ENCODE measurements around the gene CCNB1IP1. TPM values are rescaled to one million over a fixed set of nuclear protein-coding genes. Genes with fewer than 3 reads are reported as not detected.
"Not testable (repeated sequence)": the region's sequence is repeated elsewhere in the genome, so short reads cannot be mapped to it uniquely, and the experiment has no call there.

The CCNB1IP1 gene
- total and polyA plus RNA-seq, 2 of the 8 experiments (the other 6 are each of a cell fraction or from before 2014, with no cell fraction given): 173 to 277 TPM

DNA sequence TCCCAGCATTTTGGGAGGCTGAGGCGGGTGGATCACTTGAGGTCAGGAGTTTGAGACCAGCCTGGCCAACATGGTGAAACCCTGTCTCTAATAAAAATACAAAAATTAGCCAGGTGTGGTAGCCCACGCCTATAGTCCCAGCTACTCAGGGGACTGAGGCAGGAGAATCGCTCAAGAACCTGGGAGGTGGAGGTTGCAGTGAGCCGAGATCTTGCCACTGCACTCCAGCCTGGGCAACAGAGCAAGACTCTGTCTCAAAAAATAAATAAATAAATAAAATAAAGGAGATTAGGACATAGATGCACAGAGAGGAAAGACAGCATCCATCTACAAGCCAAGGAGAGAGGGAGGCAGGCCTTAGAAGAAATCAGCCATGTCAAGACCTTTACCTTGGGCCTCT lies 8.0 kb upstream of the CCNB1IP1 start:
- H3K23me2 ChIP-seq (ENCODE audit: low read depth, low read length); H3K4ac ChIP-seq (replicated peaks; ENCODE audit: insufficient read length, low read depth, low read length); H2BK12ac ChIP-seq (ENCODE audit: low read depth, low read length); H2BK120ac ChIP-seq (replicated peaks; ENCODE audit: low read depth, low read length); FAIRE-seq; H3K4me2 ChIP-seq (ENCODE audit: insufficient read depth in 1 of 2, low read depth in 2 of 2, low read length in 2 of 2); H3K27me3 ChIP-seq (replicated peaks in 1 of 4; ENCODE audit: control insufficient read depth in 3 of 4, extremely low read depth in 1 of 4, insufficient read depth in 3 of 4, low read length in 3 of 4); H3K18ac ChIP-seq (ENCODE audit: extremely low read depth, low read length); H4K91ac ChIP-seq (replicated peaks; ENCODE audit: insufficient read length, low read length); H3K36me3 ChIP-seq (ENCODE audit: control insufficient read depth in 2 of 4, insufficient read depth in 4 of 4, low read length in 3 of 4); DNase-seq (ENCODE audit: low read depth in 1 of 2, low spot score in 2 of 2); H2AFZ ChIP-seq (ENCODE audit: low read length); H3K4me1 ChIP-seq (replicated peaks in 1 of 4; ENCODE audit: control insufficient read depth in 3 of 4, insufficient read depth in 4 of 4, low read length in 3 of 4); H2AK5ac ChIP-seq (ENCODE audit: low read depth, low read length); H3K23ac ChIP-seq (ENCODE audit: insufficient read length); H3K79me1 ChIP-seq (ENCODE audit: low read depth, low read length); H4K20me1 ChIP-seq (replicated peaks in 1 of 2; ENCODE audit: control insufficient read depth in 1 of 2, insufficient read depth in 2 of 2, low read length in 2 of 2); H2BK20ac ChIP-seq (ENCODE audit: low read length); H3K9me3 ChIP-seq (ENCODE audit: insufficient read depth in 2 of 2, low read depth in 1 of 2, low read length in 1 of 2); H3K27ac ChIP-seq (ENCODE audit: low read depth, low read length); H3K4me3 ChIP-seq (ENCODE audit: extremely low read depth in 1 of 4, insufficient read depth in 2 of 4, low read depth in 3 of 4, low read length in 4 of 4); H2BK15ac ChIP-seq (ENCODE audit: low read length); H3K14ac ChIP-seq (ENCODE audit: insufficient read length); H3K9ac ChIP-seq (replicated peaks in 1 of 4; ENCODE audit: extremely low read depth in 1 of 4, low read depth in 3 of 4, low read length in 3 of 4); H2BK5ac ChIP-seq (ENCODE audit: low read depth, low read length); H4K5ac ChIP-seq (ENCODE audit: insufficient read length, low read depth, low read length); H4K8ac ChIP-seq (ENCODE audit: extremely low read depth, insufficient read depth, low read length); H3K56ac ChIP-seq (replicated peaks; ENCODE audit: insufficient read length, low read depth, low read length): not testable (repeated sequence)
- POLR2A ChIA-PET (ENCODE audit: partially characterized antibody): interaction anchor here (1.7 to 8.3 kb wide), 3 partner anchors 11 to 114 kb away, joined by 6 to 215 read pairs (median 69); partner anchors contain the start of genes APEX1, CCNB1IP1 and OSGEP
- peaks cover 0 to 15% of the 10 kb centered on the region in 2 experiments; a peak in 2 of 4 replicates for H3K79me2 ChIP-seq (ENCODE audit: control insufficient read depth in 1 of 2, insufficient read depth in 2 of 2, low read length in 2 of 2)
- WGBS, 2 experiments (ENCODE audit: extremely low coverage in 1 of 2, insufficient coverage in 1 of 2, insufficient read length in 1 of 2, insufficient replicate concordance in 2 of 2, low coverage in 1 of 2, low lambda C conversion rate in 2 of 2, missing lambda C conversion rate in 1 of 2): 86% methylated on average over 4 of the region's 4 CpGs; no CpG with 5 or more reads in 1 of the 2 experiments
- CTCF ChIA-PET (ENCODE audit: partially characterized antibody): interaction anchor here (1.6 kb wide), 1 partner anchor 13 kb away, joined by 6 read pairs; no protein-coding TSS in a partner anchor
